SHP77 (cell line): ENCODE data around the gene KCNA5.

Experiments used
- DNase-seq, 2 experiments: peaks; one replicate each; lab custom pipeline; 2025; lab: John Stamatoyannopoulos, UW

The KCNA5 gene

GRCh38 chr12:5043589-5044419 lies at the start of gene KCNA5:
KCNA5 (plus strand) TSS chr12:5043879; CDS start chr12:5044148, 269 bp downstream.
- DNase-seq: no peak

DNA sequence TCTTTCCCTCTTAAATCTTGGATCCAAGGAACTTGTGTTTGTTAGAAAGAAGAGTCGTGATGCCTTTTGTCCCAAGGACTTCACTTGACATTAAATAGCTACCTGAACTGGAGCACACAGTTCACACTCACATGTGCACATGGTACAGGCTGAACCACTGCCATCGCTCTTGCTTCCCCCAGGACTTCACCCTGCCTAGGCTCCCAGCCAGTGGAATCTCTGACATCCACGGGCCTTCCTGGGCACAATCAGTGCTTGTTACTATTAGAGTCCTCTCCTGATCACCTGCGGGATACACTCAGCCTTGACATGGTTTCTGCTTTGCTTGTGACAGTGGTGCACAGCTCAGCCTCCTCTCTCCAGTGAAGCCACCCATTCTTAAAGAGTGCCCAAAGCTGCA lies 49.1 kb upstream of the KCNA5 start:
- DNase-seq: no peak

GRCh38 chr12:4996714-4997113 lies 47.0 kb upstream of the KCNA5 start:
- no peak for DNase-seq

DNA sequence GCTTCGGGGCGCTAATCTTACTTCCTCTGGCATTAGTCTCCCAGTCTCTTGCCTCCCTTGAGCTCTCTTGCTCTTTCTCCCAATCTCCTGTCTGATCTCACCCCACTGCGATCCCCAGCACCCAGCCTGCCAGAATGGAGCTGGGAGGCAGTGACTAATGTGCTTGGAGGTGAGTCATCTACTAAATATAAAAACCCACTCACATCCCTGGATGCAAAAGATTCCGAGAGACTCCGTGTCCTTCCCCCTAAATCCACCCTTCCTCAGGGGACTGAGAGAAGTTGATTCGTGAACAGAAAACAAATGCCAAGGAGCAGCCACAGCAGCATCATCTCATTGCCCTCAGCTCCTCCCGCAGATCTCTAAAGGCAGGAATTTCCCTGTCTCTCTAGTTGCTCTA lies 45.7 kb upstream of the KCNA5 start:
- DNase-seq: no peak

DNA sequence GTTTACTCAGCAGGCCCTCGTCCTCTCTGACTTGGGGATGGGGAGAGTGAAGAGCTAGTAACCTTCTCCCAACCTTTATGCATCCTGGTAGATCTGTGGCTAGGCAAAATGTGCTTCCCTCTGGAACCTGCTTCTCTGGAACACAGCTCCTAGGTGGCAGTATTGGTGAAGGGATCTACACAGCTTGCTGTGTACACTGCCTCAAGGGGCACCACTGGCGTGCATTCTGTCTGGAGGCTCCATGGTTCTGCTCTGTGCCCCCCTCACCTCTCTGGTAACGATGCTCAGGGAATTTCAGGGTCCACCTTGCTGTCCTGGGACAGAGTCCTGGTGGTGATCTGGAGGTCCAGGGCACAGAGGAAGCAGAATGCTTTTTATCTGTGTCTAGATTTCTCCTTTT lies 43.5 kb upstream of the KCNA5 start:
- DNase-seq: no peak

DNA sequence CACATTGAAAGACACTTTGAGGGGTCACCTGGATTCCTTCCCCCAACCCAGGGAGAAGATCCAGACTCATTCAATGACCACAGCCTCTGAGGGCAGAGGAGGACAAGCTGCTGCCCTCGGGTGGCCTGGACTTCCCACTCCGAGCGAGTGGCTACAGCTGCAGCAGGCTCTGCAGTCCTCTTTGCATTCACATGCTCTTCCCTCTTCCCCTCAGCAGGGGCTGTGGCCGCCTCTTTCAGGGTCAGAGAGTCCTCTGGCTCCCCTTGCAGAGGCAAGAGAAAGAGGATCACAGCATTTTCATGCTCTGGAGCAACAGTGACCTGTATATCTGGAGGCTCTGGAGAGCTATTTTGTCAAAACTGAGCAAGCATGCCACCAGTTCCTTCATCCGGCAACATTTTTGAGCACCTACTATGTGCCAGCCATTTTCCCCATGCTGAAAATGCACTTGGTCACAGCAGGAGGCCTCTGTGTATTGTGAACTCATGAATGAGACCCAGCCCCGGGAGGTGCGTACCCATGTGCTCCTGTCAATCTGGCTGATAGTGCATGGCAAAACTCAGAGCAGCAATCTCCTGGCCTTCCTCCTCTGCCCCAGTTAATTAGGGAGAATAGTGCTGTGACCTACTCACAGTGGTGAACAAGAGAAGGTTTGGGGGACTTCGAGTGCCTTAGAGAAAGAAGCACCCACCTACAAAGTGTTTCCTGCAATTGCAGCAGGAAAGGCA lies 42.9 kb upstream of the KCNA5 start:
- no peak for DNase-seq

DNA sequence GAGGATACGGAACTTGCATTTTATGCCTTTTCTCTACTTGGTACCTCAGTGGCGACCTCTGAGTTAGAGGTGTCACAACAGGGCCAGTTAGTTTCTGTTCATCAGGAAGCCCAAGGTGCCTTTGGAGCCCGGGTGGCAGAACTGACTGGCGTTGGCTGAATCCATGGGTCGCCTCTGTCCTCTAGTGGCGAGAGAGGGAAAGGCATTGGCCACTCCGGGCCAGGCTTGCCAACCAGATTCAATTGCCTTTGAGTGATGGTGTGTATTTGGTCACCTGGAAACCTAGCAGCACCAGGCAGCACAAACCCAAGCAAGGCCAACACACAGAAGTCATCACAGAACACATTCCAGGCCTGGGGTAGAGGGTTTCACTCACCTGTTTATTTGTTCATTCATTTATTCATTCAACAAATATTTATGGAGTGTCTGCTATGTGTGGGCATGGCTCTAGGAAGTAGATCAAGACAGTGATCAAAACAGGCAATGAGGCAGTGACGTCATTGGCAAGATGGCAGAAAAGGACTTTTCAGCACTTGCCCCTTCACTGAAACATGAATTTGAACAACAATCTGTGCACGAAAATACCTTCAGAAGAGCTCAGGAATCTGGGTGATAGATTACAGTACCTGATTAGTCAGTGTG lies 40.5 kb upstream of the KCNA5 start:
- DNase-seq: peak; percentile 2 to 15

- DNase-seq: no peak
Measured at GRCh38 chr12:5008661-5009060, 35.0 kb upstream of the KCNA5 start.

- no peak for DNase-seq
Measured at GRCh38 chr12:5010151-5010550, 33.5 kb upstream of the KCNA5 start.

DNA sequence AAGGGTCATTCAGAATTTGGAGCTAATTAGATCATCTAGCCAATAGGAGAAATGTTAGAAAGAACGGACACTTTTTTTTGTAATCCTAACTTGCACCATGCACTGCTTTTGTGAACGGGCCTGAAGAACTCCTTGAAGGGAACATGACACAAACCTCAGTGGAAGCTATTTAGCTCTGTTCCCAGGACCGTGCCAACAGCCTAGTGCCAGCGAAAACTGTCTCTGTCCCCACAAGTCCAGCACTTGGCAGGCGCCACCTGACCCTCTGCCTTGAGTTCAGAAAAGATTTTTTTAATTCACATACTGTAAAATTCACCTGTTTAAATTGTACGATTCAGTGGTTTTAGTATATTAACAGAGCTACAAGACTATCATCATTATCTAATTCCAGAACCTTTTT lies 31.3 kb upstream of the KCNA5 start:
- no peak for DNase-seq

DNA sequence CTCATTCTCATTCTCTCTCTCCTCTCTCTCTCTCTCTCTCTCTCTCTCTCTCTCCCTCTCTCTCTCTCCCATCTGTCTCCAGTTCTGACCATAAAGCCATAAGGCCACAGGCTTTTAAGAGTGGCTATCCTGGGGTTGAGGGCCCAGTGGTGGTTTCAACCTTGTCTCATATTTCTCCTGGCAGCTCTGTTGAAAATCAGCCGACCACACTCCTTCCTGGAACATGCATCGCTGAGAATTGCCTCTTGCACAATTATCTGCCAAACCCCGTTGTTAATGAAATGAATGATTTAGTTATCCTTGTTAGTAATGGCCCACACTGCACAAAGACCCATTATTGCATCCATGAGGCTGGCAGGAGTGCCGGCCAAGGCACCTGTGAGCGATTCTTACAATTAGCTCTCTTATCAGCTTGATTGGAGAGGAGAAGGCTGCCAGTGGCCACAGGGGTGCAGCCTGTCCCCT lies 30.4 kb upstream of the KCNA5 start:
- DNase-seq: no peak

DNA sequence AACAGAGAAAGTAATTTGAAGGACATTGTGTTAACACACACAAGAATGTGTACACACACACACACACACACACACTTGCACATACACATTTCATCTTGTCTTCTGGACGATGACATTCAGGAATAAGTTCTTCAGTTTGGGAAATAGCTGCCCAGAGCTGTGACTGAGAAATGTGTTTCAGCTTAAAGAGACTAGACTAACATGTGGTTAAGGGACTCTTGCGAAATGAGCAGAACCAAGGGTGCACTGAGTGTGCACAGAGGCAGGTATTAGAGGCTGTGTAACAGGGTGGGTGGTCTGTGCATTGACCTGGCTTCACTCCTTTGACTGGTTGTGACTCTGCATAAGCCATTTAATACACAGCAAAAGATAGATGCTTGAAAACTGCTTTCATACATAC lies 29.4 kb upstream of the KCNA5 start:
- no peak for DNase-seq

DNA sequence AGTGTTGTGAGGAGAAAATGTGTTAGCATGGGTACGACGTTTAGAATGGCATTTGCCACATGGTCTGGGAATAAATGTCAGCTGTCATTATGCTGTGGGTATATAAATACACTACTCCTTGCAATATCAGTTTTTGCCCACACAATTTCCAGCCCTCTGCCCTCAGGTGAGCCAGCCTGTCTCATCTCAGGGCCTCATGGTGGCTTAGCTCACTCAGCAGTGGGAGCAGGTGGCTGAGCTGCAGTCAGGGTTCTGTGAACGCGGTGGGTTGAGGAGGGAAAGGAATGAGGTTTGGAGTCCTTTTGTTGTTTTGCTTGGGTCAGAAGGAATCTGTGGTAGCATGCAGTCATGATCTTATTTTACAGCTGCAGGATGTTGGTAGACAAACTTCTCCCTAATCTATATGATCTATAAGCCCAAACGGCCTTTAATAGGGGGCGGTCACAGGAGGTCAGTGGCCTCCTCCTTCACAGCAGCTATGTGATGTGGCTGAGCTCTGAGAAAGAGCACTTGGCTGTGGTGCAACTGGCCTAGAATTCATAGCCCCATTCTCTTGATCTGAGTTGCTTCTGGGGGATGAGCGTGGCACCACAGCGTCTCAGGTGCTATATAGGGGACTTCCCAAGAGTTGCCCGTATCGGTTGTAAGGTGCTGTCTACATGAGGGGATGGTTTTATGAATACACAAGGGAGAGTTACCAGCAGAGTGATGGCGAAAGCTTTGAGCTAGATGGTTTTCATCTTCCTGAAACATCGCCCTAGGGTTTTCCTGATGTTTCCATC lies 27.8 kb upstream of the KCNA5 start:
- DNase-seq: no peak

DNA sequence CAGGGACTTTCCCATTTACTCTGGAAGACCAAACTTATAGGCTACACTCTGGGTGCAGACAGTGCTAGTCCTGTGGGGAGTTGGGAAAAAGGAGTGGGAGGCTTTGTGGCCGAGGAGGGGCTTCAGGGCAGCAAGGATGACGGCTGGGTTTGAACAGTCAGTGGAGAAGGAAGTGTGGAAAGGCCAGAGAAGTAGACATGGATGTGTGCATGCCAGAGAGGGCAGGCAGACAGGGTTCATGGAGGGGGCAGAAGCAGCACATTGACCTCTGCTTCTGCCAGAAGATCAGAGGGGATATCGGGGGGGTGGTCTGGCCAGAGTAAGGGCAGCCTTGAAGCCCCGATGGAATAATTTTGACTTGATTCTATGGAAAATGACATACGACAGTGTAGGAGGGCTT lies 27.2 kb upstream of the KCNA5 start:
- DNase-seq: no peak

DNA sequence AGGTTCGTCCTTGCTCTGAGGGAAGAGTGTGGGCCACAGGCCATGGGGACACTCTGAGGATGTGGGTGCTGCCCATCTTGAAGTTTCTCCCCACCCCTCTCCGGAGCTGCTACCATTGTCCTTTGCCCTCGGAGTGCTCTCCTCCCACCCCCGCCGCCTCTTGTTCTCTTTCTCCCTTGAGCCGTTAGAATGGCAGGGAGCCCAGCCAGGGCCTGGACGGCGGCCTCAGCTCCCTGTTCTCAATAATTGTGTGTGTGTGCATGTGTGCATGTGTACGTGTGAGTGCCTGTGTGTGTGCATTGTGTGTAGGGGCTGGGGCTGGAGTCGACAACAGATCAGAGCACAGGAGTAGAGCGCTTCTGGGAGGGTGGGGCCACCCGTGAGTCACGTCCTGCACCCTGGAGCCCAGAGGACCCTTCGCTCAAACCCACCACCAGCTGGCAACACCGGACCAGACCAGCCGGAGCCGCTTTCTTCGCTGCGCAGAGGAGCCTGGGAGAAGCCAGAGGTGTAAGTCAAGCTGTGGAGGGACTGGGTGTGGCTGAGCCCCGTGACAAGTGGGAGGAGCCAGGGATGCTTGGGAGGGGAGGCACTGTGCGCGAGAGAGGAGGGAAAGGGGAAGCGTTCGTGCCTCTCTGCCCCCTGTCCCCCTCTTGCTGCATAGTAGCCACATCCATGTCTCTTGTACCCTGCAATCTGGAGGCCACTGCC lies 25.9 kb upstream of the KCNA5 start:
- DNase-seq: no peak

DNA sequence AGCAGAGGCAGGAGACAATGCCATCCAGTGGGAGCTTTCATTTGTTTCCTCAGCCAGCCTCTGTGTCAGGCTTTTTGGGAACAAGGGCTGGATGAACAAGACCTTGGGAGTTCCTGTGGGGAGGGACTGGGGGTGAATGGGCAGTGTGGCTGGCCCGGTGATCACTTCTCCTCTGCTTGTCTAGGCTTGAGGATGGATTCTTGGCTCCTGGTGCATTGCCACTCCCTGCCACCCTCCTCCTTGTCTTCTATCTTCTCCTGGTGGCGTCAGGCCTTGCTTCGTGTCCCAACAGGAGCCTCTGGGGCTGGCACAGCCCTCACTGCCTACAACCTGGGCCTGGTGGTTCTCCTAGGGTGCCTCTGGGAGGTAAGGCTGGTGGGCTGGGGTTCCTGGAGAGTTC lies 25.0 kb upstream of the KCNA5 start:
- no peak for DNase-seq

GRCh38 chr12:5022025-5022424 lies 21.7 kb upstream of the KCNA5 start:
- no peak for DNase-seq

GRCh38 chr12:5022465-5023061 lies 21.1 kb upstream of the KCNA5 start:
- DNase-seq: peak in 1 of 2 experiments; percentile 1

DNA sequence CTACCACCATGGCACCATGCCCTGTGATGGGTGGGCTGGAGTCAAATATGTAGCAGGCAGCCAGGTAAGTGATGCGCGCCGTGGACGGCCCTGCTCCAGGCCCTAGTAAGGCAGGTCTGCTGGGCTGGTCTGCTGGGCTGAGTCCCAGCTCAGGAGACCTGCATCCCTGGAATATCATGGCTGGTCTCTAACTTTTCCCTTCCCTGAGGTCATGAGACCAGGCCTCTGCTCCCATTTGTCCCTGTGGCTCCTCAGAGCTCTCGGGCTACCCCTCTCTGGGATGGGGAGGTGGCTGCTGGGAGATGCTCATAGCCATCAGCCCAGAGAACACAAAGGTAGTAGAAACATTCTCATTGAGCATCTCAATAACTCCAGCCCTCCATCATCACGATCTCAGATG lies 19.8 kb upstream of the KCNA5 start:
- no peak for DNase-seq

DNA sequence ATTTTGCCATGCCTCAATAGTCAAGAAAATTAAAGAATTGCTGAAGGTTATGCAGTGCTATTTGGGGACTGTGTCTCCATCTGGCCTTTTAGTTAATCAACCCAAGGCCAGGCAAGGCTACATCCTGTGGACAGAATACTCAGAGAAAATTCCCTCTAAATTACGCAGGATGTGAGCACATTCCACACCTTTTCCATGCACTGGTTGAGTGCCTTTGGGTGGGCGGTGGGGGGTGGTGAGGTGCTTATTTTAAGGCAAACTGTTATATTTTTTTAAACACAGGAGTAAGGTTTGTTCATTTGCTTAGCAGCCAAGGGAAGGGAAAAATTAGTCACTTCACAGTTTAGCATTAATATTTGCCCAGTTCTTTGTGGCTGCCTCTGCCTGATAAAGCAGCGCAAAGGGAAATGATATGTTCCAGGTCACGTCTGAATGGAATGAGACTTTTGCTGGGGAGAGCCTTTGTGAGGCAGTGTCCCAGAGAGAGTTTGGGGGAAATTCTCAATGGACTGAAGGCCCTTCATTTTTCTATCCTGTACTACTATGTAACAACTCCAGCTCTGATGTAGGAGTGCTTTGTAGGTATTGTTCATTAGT lies 17.2 kb upstream of the KCNA5 start:
- DNase-seq: no peak
